ENCODE measurements around the gene ARHGDIA. TPM values are rescaled to one million over a fixed set of nuclear protein-coding genes. Genes with fewer than 3 reads are reported as not detected.

Gene ARHGDIA
- total RNA-seq, 4 donors from 2014 or later, result 31.2 to 350 (median 55.1) TPM

- peaks cover 0 to 16% of the 10 kb centered on the region in 2 donors for H3K4me1 ChIP-seq
- H3K36me3 ChIP-seq, result no peaks in the 10 kb centered on the region
- H3K9me3 ChIP-seq, result no peaks in the 10 kb centered on the region
- H3K27me3 ChIP-seq, result no peaks in the 10 kb centered on the region
- intact Hi-C loops (cut with DNase I; ENCODE audit: low total_unique reads), result no loop called here
- no peak within 1 kb of the TSS for H3K27ac ChIP-seq
- H3K4me3 ChIP-seq, result peak within 1 kb of the TSS in 1 of 2 donors; percentile 15
- no peak for DNase-seq
- TF ChIP-seq POLR2A (IDR thresholded peaks at IDR 0.05), result no peak
- no peak for TF ChIP-seq CTCF (IDR thresholded peaks at IDR 0.05)
Measured at GRCh38 chr17:81902023-81902652, 31.0 kb upstream of the ARHGDIA start, which contains the start of gene NPB. TSS of gene NPB (plus strand) at chr17:81902238. CDS start at chr17:81902278, 40 bp downstream.

GRCh38 chr17:81901167-81902022 is 30.3 kb upstream of the ARHGDIA start:
- no peaks in the 10 kb centered on the region for H3K9me3 ChIP-seq
- H3K36me3 ChIP-seq, result no peaks in the 10 kb centered on the region
- H3K27me3 ChIP-seq, result no peaks in the 10 kb centered on the region
- no peak overlapping the region for H3K27ac ChIP-seq
- peak overlapping the region in 1 of 2 donors; percentile 15 for H3K4me3 ChIP-seq
- DNase-seq, result no peak
- H3K4me1 ChIP-seq, result peaks cover 0 to 16% of the 10 kb centered on the region in 2 donors
- TF ChIP-seq CTCF (IDR thresholded peaks at IDR 0.05) (no peak), POLR2A (IDR thresholded peaks at IDR 0.05) (no peak)
- intact Hi-C loops (cut with DNase I; ENCODE audit: low total_unique reads), result no loop called here

- no peak for DNase-seq
- no peaks in the 10 kb centered on the region for H3K36me3 ChIP-seq
- no peak for TF ChIP-seq CTCF (IDR thresholded peaks at IDR 0.05)
- no peak for TF ChIP-seq POLR2A (IDR thresholded peaks at IDR 0.05)
Measured at GRCh38 chr17:81900181-81900820, 29.2 kb upstream of the ARHGDIA start.

GRCh38 chr17:81899514-81900166 is 28.5 kb upstream of the ARHGDIA start:
- Histone ChIP-seq H3K9me3 (no peaks in the 10 kb centered on the region), H3K36me3 (no peaks in the 10 kb centered on the region), H3K4me1 (peaks cover 0 to 16% of the 10 kb centered on the region in 2 donors), H3K27me3 (no peaks in the 10 kb centered on the region), H3K27ac (no peak overlapping the region), H3K4me3 (no peak overlapping the region)
- TF ChIP-seq CTCF (IDR thresholded peaks at IDR 0.05) (no peak), POLR2A (IDR thresholded peaks at IDR 0.05) (no peak)
- no peak for DNase-seq
- intact Hi-C loops (cut with DNase I; ENCODE audit: low total_unique reads), result no loop called here

More at GRCh38 chr17:81900181-81900820, 29.2 kb upstream of the ARHGDIA start:
- Histone ChIP-seq H3K27me3 (no peaks in the 10 kb centered on the region), H3K4me3 (no peak overlapping the region), H3K4me1 (peaks cover 0 to 16% of the 10 kb centered on the region in 2 donors), H3K27ac (no peak overlapping the region), H3K9me3 (no peaks in the 10 kb centered on the region)
- intact Hi-C loops (cut with DNase I; ENCODE audit: low total_unique reads), result no loop called here
